MM.1S (cell line): ENCODE results near the gene JSRP1.

Experiments used
- DNase-seq: peaks from one replicate; pipeline ENCODE4 v3.0.0-alpha.2; 2015
- H2AFZ ChIP-seq: fragments of 300-600 bp; sonication (generic); 2 replicates; pipeline ENCODE4 v1.6.0; 2016; ENCODE audit warnings: antibody characterized with exemption, low read length
- H3F3A ChIP-seq: fragments of 300-600 bp; sonication (generic); 2 replicates; pipeline ENCODE4 v1.6.1; 2016; ENCODE audit warnings: mild to moderate bottlenecking, antibody characterized with exemption, low read length, moderate library complexity, mixed read lengths; ENCODE audit not compliant: insufficient read depth
- H3K27ac ChIP-seq: fragments of 300-600 bp; sonication (generic); 2 replicates; pipeline ENCODE4 v1.5.1; 2016; ENCODE audit warnings: mild to moderate bottlenecking, low read length
- H3K27me3 ChIP-seq: fragments of 300-600 bp; sonication (generic); replicated peaks from 2 replicates; pipeline ENCODE4 v1.6.0; 2016; ENCODE audit warnings: low read length; ENCODE audit not compliant: insufficient read depth
- H3K36me3 ChIP-seq: fragments of 300-600 bp; sonication (generic); replicated peaks from 2 replicates; pipeline ENCODE4 v1.6.1; 2016; ENCODE audit warnings: mild to moderate bottlenecking, low read length, mixed read lengths; ENCODE audit not compliant: insufficient read depth
- H3K4me1 ChIP-seq: fragments of 300-600 bp; sonication (generic); 2 replicates; pipeline ENCODE4 v1.6.1; 2016; ENCODE audit warnings: low read length, mixed read lengths
- H3K4me2 ChIP-seq: fragments of 300-600 bp; sonication (generic); 2 replicates; pipeline ENCODE4 v1.6.0; 2016; ENCODE audit warnings: low read depth, low read length
- H3K4me3 ChIP-seq: fragments of 300-600 bp; sonication (generic); 2 replicates; pipeline ENCODE4 v1.5.1; 2016; ENCODE audit warnings: low read length, mixed read lengths
- H3K79me2 ChIP-seq: fragments of 300-600 bp; sonication (generic); 2 replicates; pipeline ENCODE4 v1.6.1; 2016; ENCODE audit warnings: mixed run types, low read length, mixed read lengths
- H3K9ac ChIP-seq: fragments of 300-600 bp; sonication (generic); 2 replicates; pipeline ENCODE4 v1.6.1; 2016; ENCODE audit warnings: low read length, mixed read lengths
- H3K9me2 ChIP-seq: fragments of 300-600 bp; sonication (generic); replicated peaks from 2 replicates; pipeline ENCODE4 v1.6.1; 2016; ENCODE audit warnings: mild to moderate bottlenecking, low read length, mixed read lengths; ENCODE audit not compliant: insufficient read depth
- H3K9me3 ChIP-seq: fragments of 300-600 bp; sonication (generic); replicated peaks from 2 replicates; pipeline ENCODE4 v1.6.1; 2016; ENCODE audit warnings: mild to moderate bottlenecking, low read length, mixed read lengths; ENCODE audit not compliant: insufficient read depth
- H4K20me1 ChIP-seq: fragments of 300-600 bp; sonication (generic); 2 replicates; pipeline ENCODE4 v1.6.1; 2016; ENCODE audit warnings: mild to moderate bottlenecking, low read length, moderate library complexity, mixed read lengths; ENCODE audit not compliant: insufficient read depth
- CTCF ChIP-seq: fragments of 300-600 bp; sonication (generic); IDR thresholded peaks from 2 replicates; pipeline ENCODE4 v1.5.1; 2016; ENCODE audit warnings: antibody characterized with exemption, low read length, mixed read lengths
- EZH2 ChIP-seq: fragments of 300-600 bp; sonication (generic); optimal IDR thresholded peaks from 2 replicates; pipeline ENCODE3; 2017; ENCODE audit warnings: low read depth, mild to moderate bottlenecking, antibody characterized with exemption, low read length, mixed read lengths
- EZH2phosphoT487 ChIP-seq: fragments of 300-600 bp; sonication (generic); IDR thresholded peaks from 2 replicates; pipeline ENCODE4 v1.6.1; 2018; ENCODE audit warnings: antibody characterized with exemption, low read length

JSRP1 gene

GRCh38 chr19:2244125-2244411 is 12.1 kb downstream of the JSRP1 start:
- Histone ChIP-seq H3K4me2 (no peak overlapping the region), H3K36me3 (peaks cover 32% of the 10 kb centered on the region), H4K20me1 (peaks cover 47% of the 10 kb centered on the region)

GRCh38 chr19:2243274-2244124 is 12.7 kb downstream of the JSRP1 start:
- H3K27me3 ChIP-seq = no peaks in the 10 kb centered on the region
- DNase-seq = no peak
- TF ChIP-seq EZH2 (no peak), CTCF (no peak), EZH2phosphoT487 (no peak)
- H2AFZ ChIP-seq = no peak overlapping the region
- no peak overlapping the region for H3K4me2 ChIP-seq
- H3K9ac ChIP-seq = no peak overlapping the region
- peaks cover 32% of the 10 kb centered on the region for H3K36me3 ChIP-seq
- peaks cover 48% of the 10 kb centered on the region for H4K20me1 ChIP-seq
- H3K27ac ChIP-seq = no peak overlapping the region
- peaks cover 94% of the 10 kb centered on the region for H3K79me2 ChIP-seq
- peaks cover 9% of the 10 kb centered on the region; the same call in 1 of the 2 replicates for H3K4me1 ChIP-seq
- H3K9me2 ChIP-seq = no peaks in the 10 kb centered on the region
- no peaks in the 10 kb centered on the region for H3K9me3 ChIP-seq
- H3K4me3 ChIP-seq = no peak overlapping the region
- H3F3A ChIP-seq = peaks cover 19% of the 10 kb centered on the region; the same call in 1 of the 2 replicates

More at GRCh38 chr19:2244125-2244411, 12.1 kb downstream of the JSRP1 start:
- H3K4me3 ChIP-seq = no peak overlapping the region
- no peak for TF ChIP-seq EZH2phosphoT487
- no peak for TF ChIP-seq CTCF
- no peak for TF ChIP-seq EZH2
- peaks cover 6% of the 10 kb centered on the region; the same call in 1 of the 2 replicates for H3K4me1 ChIP-seq
- peaks cover 20% of the 10 kb centered on the region for H3F3A ChIP-seq
- H3K79me2 ChIP-seq = peaks cover 88% of the 10 kb centered on the region
- no peak overlapping the region for H3K9ac ChIP-seq
- no peaks in the 10 kb centered on the region for H3K9me3 ChIP-seq
- H2AFZ ChIP-seq = no peak overlapping the region
- H3K27me3 ChIP-seq = no peaks in the 10 kb centered on the region
- no peaks in the 10 kb centered on the region for H3K9me2 ChIP-seq
- DNase-seq = no peak
- no peak overlapping the region for H3K27ac ChIP-seq

- H4K20me1 ChIP-seq = peaks cover 50% of the 10 kb centered on the region
- H3K9me3 ChIP-seq = no peaks in the 10 kb centered on the region
- H3K4me2 ChIP-seq = no peak overlapping the region
- no peak for DNase-seq
- peaks cover 32% of the 10 kb centered on the region for H3K36me3 ChIP-seq
- TF ChIP-seq EZH2phosphoT487 = no peak
- TF ChIP-seq EZH2 = no peak
- TF ChIP-seq CTCF = no peak
- no peak overlapping the region for H3K27ac ChIP-seq
- H3K9me2 ChIP-seq = no peaks in the 10 kb centered on the region
- peaks cover 16% of the 10 kb centered on the region; the same call in 1 of the 2 replicates for H3K4me1 ChIP-seq
- H3K4me3 ChIP-seq = no peak overlapping the region
- H3F3A ChIP-seq = peaks cover 22% of the 10 kb centered on the region
- no peaks in the 10 kb centered on the region for H3K27me3 ChIP-seq
- H2AFZ ChIP-seq = no peak overlapping the region
- peaks cover 99% of the 10 kb centered on the region for H3K79me2 ChIP-seq
- no peak overlapping the region for H3K9ac ChIP-seq
Observed at GRCh38 chr19:2242816-2243215, 13.4 kb downstream of the JSRP1 start.
